Measurements from ENCODE around the gene RTL10. TPM values are rescaled to one million over a fixed set of nuclear protein-coding genes. Genes with fewer than 3 reads are reported as not detected.

The RTL10 gene
- total and polyA plus RNA-seq, 2 of the 8 experiments (the other 6 are each of a cell fraction or from before 2014, with no cell fraction given): 11.5 to 18.8 TPM

- no peak overlapping the region for H3K9ac ChIP-seq (replicated peaks in 1 of 4; ENCODE audit: extremely low read depth in 1 of 4, low read depth in 3 of 4, low read length in 3 of 4)
- no peak overlapping the region for H2AFZ ChIP-seq (ENCODE audit: low read length)
- H3K79me1 ChIP-seq (ENCODE audit: low read depth, low read length): no peaks in the 10 kb centered on the region
- POLR2A ChIA-PET (ENCODE audit: partially characterized antibody): no interaction called here
- H2BK5ac ChIP-seq (ENCODE audit: low read depth, low read length): no peak overlapping the region
- FAIRE-seq (no peak), DNase-seq (ENCODE audit: low read depth in 1 of 2, low spot score in 2 of 2) (no peak)
- no peak overlapping the region for H3K14ac ChIP-seq (ENCODE audit: insufficient read length)
- H3K23me2 ChIP-seq (ENCODE audit: low read depth, low read length): no peaks in the 10 kb centered on the region
- H3K9me3 ChIP-seq (ENCODE audit: insufficient read depth in 2 of 2, low read depth in 1 of 2, low read length in 1 of 2): no peaks in the 10 kb centered on the region; a peak in 1 of 4 replicates
- no peak overlapping the region for H3K23ac ChIP-seq (ENCODE audit: insufficient read length)
- H3K79me2 ChIP-seq (ENCODE audit: control insufficient read depth in 1 of 2, insufficient read depth in 2 of 2, low read length in 2 of 2): no peaks in the 10 kb centered on the region
- no peak for TF ChIP-seq EGR1 (IDR thresholded peaks at IDR 0.05; ENCODE audit: borderline replicate concordance, low read depth, low read length)
- no peak for TF ChIP-seq CTBP2 (IDR thresholded peaks at IDR 0.05; ENCODE audit: borderline replicate concordance, insufficient read depth, insufficient read length, low read length)
- no peak for TF ChIP-seq RNF2 (IDR thresholded peaks at IDR 0.05; ENCODE audit: borderline replicate concordance, low read depth, low read length, missing control alignments, poor library complexity, severe bottlenecking)
- TF ChIP-seq EZH2 (IDR thresholded peaks at IDR 0.05; ENCODE audit: low read depth, low read length, severe bottlenecking): no peak
- TF ChIP-seq GABPA (IDR thresholded peaks at IDR 0.05; ENCODE audit: borderline replicate concordance, insufficient read depth, low read length): no peak
- H3K56ac ChIP-seq (replicated peaks; ENCODE audit: insufficient read length, low read depth, low read length): no peak overlapping the region
- no peak overlapping the region for H2BK20ac ChIP-seq (ENCODE audit: low read length)
- no peak overlapping the region for H2BK15ac ChIP-seq (ENCODE audit: low read length)
- H2BK120ac ChIP-seq (replicated peaks; ENCODE audit: low read depth, low read length): no peak overlapping the region
- H3K27ac ChIP-seq (ENCODE audit: low read depth, low read length): no peak overlapping the region
- H4K8ac ChIP-seq (ENCODE audit: extremely low read depth, insufficient read depth, low read length): no peak overlapping the region
- H4K91ac ChIP-seq (replicated peaks; ENCODE audit: insufficient read length, low read length): no peak overlapping the region
- H2BK12ac ChIP-seq (ENCODE audit: low read depth, low read length): no peak overlapping the region
- H4K20me1 ChIP-seq (replicated peaks in 1 of 2; ENCODE audit: control insufficient read depth in 1 of 2, insufficient read depth in 2 of 2, low read length in 2 of 2): peaks cover 0 to 8% of the 10 kb centered on the region in 2 experiments
- H4K5ac ChIP-seq (ENCODE audit: insufficient read length, low read depth, low read length): no peak overlapping the region
- H3K4me3 ChIP-seq (ENCODE audit: extremely low read depth in 1 of 4, insufficient read depth in 2 of 4, low read depth in 3 of 4, low read length in 4 of 4): no peak overlapping the region
- H3K4me2 ChIP-seq (ENCODE audit: insufficient read depth in 1 of 2, low read depth in 2 of 2, low read length in 2 of 2): no peak overlapping the region
- CTCF ChIA-PET (ENCODE audit: partially characterized antibody): interaction anchor here (1.3 to 1.9 kb wide), 4 partner anchors 16 to 60 kb away, joined by 3 to 5 read pairs (median 4); no protein-coding TSS in a partner anchor
- 92% methylated on average over 7 of the region's 7 CpGs; no CpG with 5 or more reads in 1 of the 2 experiments for WGBS, 2 experiments (ENCODE audit: extremely low coverage in 1 of 2, insufficient coverage in 1 of 2, insufficient read length in 1 of 2, insufficient replicate concordance in 2 of 2, low coverage in 1 of 2, low lambda C conversion rate in 2 of 2, missing lambda C conversion rate in 1 of 2)
- H2AK5ac ChIP-seq (ENCODE audit: low read depth, low read length): no peak overlapping the region
- H3K18ac ChIP-seq (ENCODE audit: extremely low read depth, low read length): no peak overlapping the region
- no peak overlapping the region for H3K4ac ChIP-seq (replicated peaks; ENCODE audit: insufficient read length, low read depth, low read length)
- no peaks in the 10 kb centered on the region for H3K36me3 ChIP-seq (ENCODE audit: control insufficient read depth in 2 of 4, insufficient read depth in 4 of 4, low read length in 3 of 4)
- peaks cover 0 to 2% (median 0%) of the 10 kb centered on the region in 4 experiments; a peak in 1 of 7 replicates for H3K27me3 ChIP-seq (replicated peaks in 1 of 4; ENCODE audit: control insufficient read depth in 3 of 4, extremely low read depth in 1 of 4, insufficient read depth in 3 of 4, low read length in 3 of 4)
- H3K4me1 ChIP-seq (replicated peaks in 1 of 4; ENCODE audit: control insufficient read depth in 3 of 4, insufficient read depth in 4 of 4, low read length in 3 of 4): peaks cover 0 to 8% (median 1%) of the 10 kb centered on the region in 4 experiments; a peak in 4 of 7 replicates
Observed at GRCh38 chr22:19825904-19826618, 28.6 kb downstream of the RTL10 start.
